Natural killer cell (primary cell): ENCODE measurements around the gene CBX4. TPM values are rescaled to one million over a fixed set of nuclear protein-coding genes. Genes with fewer than 3 reads are reported as not detected.

ENCODE experiments used
- ATAC-seq, 3 donors: fragments of 150-1000 bp in 2 of 3; fragments of 200-7000 bp in 1 of 3; cut with Tn5 transposase; 1 replicate in 1 of 3; 2 replicates in 2 of 3; pipeline ENCODE4 v1.10.0; 2021; ENCODE audit warnings: mild to moderate bottlenecking in 2 of 3, moderate library complexity in 2 of 3
- DNase-seq, 2 donors: peaks; one replicate each; pipeline versions ENCODE4 v3.0.0 to v3.0.0-alpha.2; 2013 to 2021; ENCODE audit warnings: mixed read lengths in 1 of 2
- H3K27ac ChIP-seq: one replicate; pipeline ENCODE4 v1.5.1; 2013; ENCODE audit warnings: mild to moderate bottlenecking, low read length
- H3K27me3 ChIP-seq: one replicate; pipeline ENCODE4 v1.6.1; 2013; ENCODE audit warnings: low read length; ENCODE audit not compliant: control insufficient read depth, insufficient read depth
- H3K36me3 ChIP-seq: one replicate; pipeline ENCODE4 v1.6.1; 2013; ENCODE audit warnings: low read length; ENCODE audit not compliant: control insufficient read depth, insufficient read depth
- H3K4me1 ChIP-seq: one replicate; pipeline ENCODE4 v1.6.1; 2013; ENCODE audit warnings: low read length; ENCODE audit not compliant: control insufficient read depth, insufficient read depth
- H3K4me3 ChIP-seq: one replicate; pipeline ENCODE4 v1.5.1; 2013; ENCODE audit warnings: low read length
- H3K9me3 ChIP-seq: one replicate; pipeline ENCODE4 v1.6.1; 2013; ENCODE audit warnings: low read length; ENCODE audit not compliant: control insufficient read depth, insufficient read depth
- H3K27ac Mint-ChIP-seq, 2 donors: one replicate each; pipeline ENCODE4 v1.8.0; 2022; ENCODE audit warnings: mild to moderate bottlenecking in 2 of 2, mixed read lengths in 2 of 2, moderate library complexity in 1 of 2
- H3K27me3 Mint-ChIP-seq, 2 donors: one replicate each; pipeline ENCODE4 v1.8.0; 2022; ENCODE audit warnings: low read depth in 2 of 2, mixed read lengths in 2 of 2
- H3K36me3 Mint-ChIP-seq: one replicate; pipeline ENCODE4 v1.8.0; 2022; ENCODE audit warnings: mixed read lengths
- H3K4me1 Mint-ChIP-seq, 2 donors: one replicate each; pipeline ENCODE4 v1.8.0; 2022; ENCODE audit warnings: mixed read lengths in 2 of 2
- H3K4me3 Mint-ChIP-seq: one replicate; pipeline ENCODE4 v1.8.0; 2022; ENCODE audit warnings: mild to moderate bottlenecking, moderate library complexity, mixed read lengths
- H3K9me3 Mint-ChIP-seq, 2 donors: one replicate each; pipeline ENCODE4 v1.8.0; 2022; ENCODE audit warnings: mixed read lengths in 2 of 2
- WGBS: methylation state at CpG from one replicate; pipeline ENCODE4 v1.1.7; 2013; ENCODE audit warnings: missing lambda C conversion rate; ENCODE audit not compliant: insufficient coverage; 5-methylcytosine and 5-hydroxymethylcytosine counted together
- intact Hi-C: fragments of 100-400 bp; cut with micrococcal nuclease; formaldehyde crosslinking; loops from one replicate; pipeline ENCODE4 v1.14.2; 2022
- total RNA-seq, 4 donors: library from RNA; stranded (reverse); fragments of 120-200 nt in 1 of 4; gene quantifications; one replicate each; pipeline versions ENCODE4 v1.2.3 to v1.2.4, GENCODE V29; 2013 to 2022
- TF ChIP-seq, protein P1 (sequence below): fragments of 200-600 bp; IDR thresholded peaks from one replicate; pipeline ENCODE4 v1.8.0; 2022; ENCODE audit warnings: antibody characterized with exemption

Gene CBX4
- total RNA-seq, 3 donors from 2014 or later (not counting 1 experiment from before 2014, with no cell fraction given): 147 to 220 (median 217) TPM

DNA sequence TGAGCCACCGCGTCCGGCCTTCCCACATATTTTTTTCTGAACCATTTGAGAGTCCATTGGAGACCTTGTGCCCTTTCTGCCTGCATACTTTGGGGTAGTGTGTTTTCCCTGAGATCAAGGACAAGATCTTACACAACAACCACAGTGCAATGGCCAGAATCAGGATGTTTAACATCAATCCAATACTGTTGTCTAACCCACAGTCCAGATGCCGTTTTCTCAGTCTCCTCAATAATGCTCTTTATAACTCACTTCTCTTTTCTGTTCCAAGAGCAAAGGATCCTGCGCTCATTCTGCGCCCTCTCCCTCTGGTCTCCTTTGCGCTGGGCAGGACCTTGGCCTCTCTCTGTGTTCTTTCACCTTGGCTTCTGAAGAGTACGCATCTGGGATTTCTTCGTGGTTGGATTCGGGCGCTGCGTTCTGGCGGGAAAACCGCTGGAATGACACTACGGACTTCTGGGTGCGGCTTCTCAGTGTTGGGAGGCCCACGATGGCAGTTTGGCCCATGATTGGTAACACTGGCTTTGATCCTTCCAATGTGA, 16.6 kb downstream of the CBX4 start:
- DNase-seq (no peak), ATAC-seq (no peak)
- H3K9me3 Mint-ChIP-seq: no peaks in the 10 kb centered on the region
- H3K27me3 Mint-ChIP-seq: peaks cover 39 to 64% of the 10 kb centered on the region in 2 donors
- 94% methylated on average over 17 of the region's 17 CpGs for WGBS
- intact Hi-C loops: no loop called here
- H3K27me3 ChIP-seq: peaks cover 7% of the 10 kb centered on the region
- no peaks in the 10 kb centered on the region for H3K36me3 ChIP-seq
- no peaks in the 10 kb centered on the region for H3K9me3 ChIP-seq
- H3K27ac Mint-ChIP-seq: no peak overlapping the region
- H3K27ac ChIP-seq: no peak overlapping the region
- no peak overlapping the region for H3K4me3 Mint-ChIP-seq
- H3K4me3 ChIP-seq: no peak overlapping the region
- peaks cover 24% of the 10 kb centered on the region for H3K4me1 ChIP-seq
- no peaks in the 10 kb centered on the region for H3K36me3 Mint-ChIP-seq
- H3K4me1 Mint-ChIP-seq: peaks cover 13 to 17% of the 10 kb centered on the region in 2 donors
- TF ChIP-seq, protein P1, sequence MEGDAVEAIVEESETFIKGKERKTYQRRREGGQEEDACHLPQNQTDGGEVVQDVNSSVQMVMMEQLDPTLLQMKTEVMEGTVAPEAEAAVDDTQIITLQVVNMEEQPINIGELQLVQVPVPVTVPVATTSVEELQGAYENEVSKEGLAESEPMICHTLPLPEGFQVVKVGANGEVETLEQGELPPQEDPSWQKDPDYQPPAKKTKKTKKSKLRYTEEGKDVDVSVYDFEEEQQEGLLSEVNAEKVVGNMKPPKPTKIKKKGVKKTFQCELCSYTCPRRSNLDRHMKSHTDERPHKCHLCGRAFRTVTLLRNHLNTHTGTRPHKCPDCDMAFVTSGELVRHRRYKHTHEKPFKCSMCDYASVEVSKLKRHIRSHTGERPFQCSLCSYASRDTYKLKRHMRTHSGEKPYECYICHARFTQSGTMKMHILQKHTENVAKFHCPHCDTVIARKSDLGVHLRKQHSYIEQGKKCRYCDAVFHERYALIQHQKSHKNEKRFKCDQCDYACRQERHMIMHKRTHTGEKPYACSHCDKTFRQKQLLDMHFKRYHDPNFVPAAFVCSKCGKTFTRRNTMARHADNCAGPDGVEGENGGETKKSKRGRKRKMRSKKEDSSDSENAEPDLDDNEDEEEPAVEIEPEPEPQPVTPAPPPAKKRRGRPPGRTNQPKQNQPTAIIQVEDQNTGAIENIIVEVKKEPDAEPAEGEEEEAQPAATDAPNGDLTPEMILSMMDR: no peak

DNA sequence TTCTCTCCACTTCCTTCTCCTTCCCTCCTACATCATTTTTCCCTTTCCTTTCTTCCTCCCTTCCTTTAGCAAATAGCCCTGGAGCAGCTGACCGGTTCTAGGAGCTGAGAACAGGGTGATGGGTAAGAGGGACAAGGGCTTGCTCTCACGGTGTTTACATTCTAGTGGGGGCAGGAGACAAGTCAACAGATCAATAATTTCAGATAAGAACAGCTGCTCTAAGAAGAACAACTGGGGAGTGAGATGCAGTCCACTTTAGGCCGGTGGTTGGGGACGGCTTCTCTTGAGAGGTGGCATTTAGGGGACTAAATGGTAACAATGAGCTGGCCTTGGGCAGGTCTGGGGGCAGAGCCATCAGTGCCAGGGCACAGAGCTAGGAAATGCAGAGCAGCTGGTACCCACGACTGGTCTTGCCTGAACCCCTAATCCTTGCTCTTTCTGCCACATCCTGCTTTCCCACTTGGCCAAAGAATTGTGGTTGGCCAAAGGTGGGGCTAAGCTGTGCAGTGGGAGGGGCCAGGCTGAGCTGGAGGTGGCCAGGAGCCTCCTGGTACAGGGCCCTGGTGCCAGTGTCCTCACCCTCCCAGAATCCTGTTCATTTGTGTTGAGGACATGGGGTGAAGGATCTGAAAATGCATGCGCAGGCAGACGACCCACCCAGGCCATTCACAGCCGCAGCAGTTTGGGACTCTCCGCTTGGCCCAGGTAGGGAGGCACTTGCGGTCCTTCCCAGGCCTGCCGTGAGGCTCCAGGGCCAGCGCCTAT, 17.7 kb downstream of the CBX4 start:
- no peaks in the 10 kb centered on the region for H3K36me3 ChIP-seq
- Mint-ChIP-seq H3K27ac (no peak overlapping the region), H3K4me1 (peaks cover 10 to 15% of the 10 kb centered on the region in 2 donors), H3K4me3 (no peak overlapping the region), H3K36me3 (no peaks in the 10 kb centered on the region), H3K9me3 (no peaks in the 10 kb centered on the region), H3K27me3 (peaks cover 44 to 72% of the 10 kb centered on the region in 2 donors)
- no peak overlapping the region for H3K27ac ChIP-seq
- no peaks in the 10 kb centered on the region for H3K9me3 ChIP-seq
- H3K4me3 ChIP-seq: no peak overlapping the region
- TF ChIP-seq, protein P1: no peak
- H3K27me3 ChIP-seq: peaks cover 12% of the 10 kb centered on the region
- H3K4me1 ChIP-seq: peaks cover 21% of the 10 kb centered on the region
- ATAC-seq (no peak), DNase-seq (no peak)
- 88% methylated on average over 11 of the region's 12 CpGs for WGBS
- intact Hi-C loops: no loop called here

DNA sequence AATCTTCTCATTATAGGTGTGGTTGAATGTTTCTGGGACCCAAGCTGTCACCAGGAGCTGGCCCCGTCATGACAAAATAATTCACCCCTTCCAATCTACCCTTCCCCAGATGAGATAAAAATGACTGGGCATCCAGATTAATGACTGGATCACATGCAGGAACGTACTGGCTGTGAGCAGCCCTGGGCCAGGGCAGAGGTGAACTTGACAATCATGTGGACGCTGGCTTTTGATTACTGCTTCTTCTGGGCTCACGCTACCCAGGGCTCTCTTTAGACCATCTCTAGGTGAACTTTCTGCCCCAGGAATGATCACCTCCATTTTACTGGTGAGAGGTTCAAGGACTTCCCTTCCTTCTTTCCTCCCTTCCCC, 18.3 kb downstream of the CBX4 start:
- WGBS: 85% methylated on average over 4 of the region's 4 CpGs
- Mint-ChIP-seq H3K27me3 (peaks cover 46 to 72% of the 10 kb centered on the region in 2 donors), H3K4me1 (peaks cover 4 to 9% of the 10 kb centered on the region in 2 donors), H3K36me3 (no peaks in the 10 kb centered on the region), H3K4me3 (no peak overlapping the region), H3K9me3 (no peaks in the 10 kb centered on the region), H3K27ac (no peak overlapping the region)
- no peak for DNase-seq
- TF ChIP-seq, protein P1: no peak
- Histone ChIP-seq H3K36me3 (no peaks in the 10 kb centered on the region), H3K9me3 (no peaks in the 10 kb centered on the region), H3K4me1 (peaks cover 15% of the 10 kb centered on the region), H3K27ac (no peak overlapping the region), H3K27me3 (peaks cover 14% of the 10 kb centered on the region), H3K4me3 (no peak overlapping the region)
- intact Hi-C loops: no loop called here
- ATAC-seq: no peak
